ENCODE measurements around the gene UGT2A1. TPM values are rescaled to one million over a fixed set of nuclear protein-coding genes. Genes with fewer than 3 reads are reported as not detected.

Gene UGT2A1
- polyA plus RNA-seq, 1 donor from 2014 or later: not detected

- Histone ChIP-seq H3K36me3 (ENCODE audit: insufficient read depth, low read length) (no peaks in the 10 kb centered on the region), H3K9me2 (ENCODE audit: insufficient read depth, low read length) (no peaks in the 10 kb centered on the region), H3K9me3 (ENCODE audit: low read length) (no peaks in the 10 kb centered on the region), H3K79me2 (replicated peaks; ENCODE audit: insufficient read depth, low read length) (no peaks in the 10 kb centered on the region), H3K4me2 (ENCODE audit: low read length) (no peak overlapping the region), H3K27me3 (ENCODE audit: insufficient read depth, low read depth, low read length) (no peaks in the 10 kb centered on the region), H3K9ac (ENCODE audit: low read length) (no peak overlapping the region), H3K27ac (ENCODE audit: low read length) (no peak overlapping the region), H3F3A (ENCODE audit: insufficient read depth, low read length, poor library complexity, severe bottlenecking) (no peaks in the 10 kb centered on the region), H2AFZ (ENCODE audit: low read depth, low read length) (no peak overlapping the region), H4K20me1 (ENCODE audit: insufficient read depth) (no peaks in the 10 kb centered on the region), H3K4me3 (ENCODE audit: low read length) (no peak overlapping the region)
- TF ChIP-seq RAD21 (conservative IDR thresholded peaks at IDR 0.05): peak; percentile 96
- peak; percentile 85 for TF ChIP-seq CTCF (IDR thresholded peaks at IDR 0.05; ENCODE audit: poor library complexity, severe bottlenecking)
- TF ChIP-seq SMC3 (conservative IDR thresholded peaks at IDR 0.05; ENCODE audit: poor library complexity): peak; percentile 97
- no peak for TF ChIP-seq REST (IDR thresholded peaks at IDR 0.05; ENCODE audit: borderline replicate concordance)
- no peak for TF ChIP-seq EZH2 (IDR thresholded peaks at IDR 0.05; ENCODE audit: borderline replicate concordance, insufficient read depth, low read length, poor library complexity, severe bottlenecking)
- TF ChIP-seq TAF1 (IDR thresholded peaks at IDR 0.05; ENCODE audit: low read depth): no peak
- TF ChIP-seq POLR2AphosphoS5 (IDR thresholded peaks at IDR 0.05): no peak
- TF ChIP-seq EP300 (conservative IDR thresholded peaks at IDR 0.05; ENCODE audit: poor library complexity, severe bottlenecking): no peak
- TF ChIP-seq MXI1 (conservative IDR thresholded peaks at IDR 0.05; ENCODE audit: poor library complexity, severe bottlenecking): no peak
Observed at GRCh38 chr4:69617083-69617694, 35.9 kb downstream of the UGT2A1 start.

- no peaks in the 10 kb centered on the region for H3K9me3 ChIP-seq (ENCODE audit: low read length)
- no peak overlapping the region for H3K9ac ChIP-seq (ENCODE audit: low read length)
- H3K36me3 ChIP-seq (ENCODE audit: insufficient read depth, low read length): no peaks in the 10 kb centered on the region
- no peak for TF ChIP-seq MXI1 (conservative IDR thresholded peaks at IDR 0.05; ENCODE audit: poor library complexity, severe bottlenecking)
- no peak for TF ChIP-seq EZH2 (IDR thresholded peaks at IDR 0.05; ENCODE audit: borderline replicate concordance, insufficient read depth, low read length, poor library complexity, severe bottlenecking)
- TF ChIP-seq REST (IDR thresholded peaks at IDR 0.05; ENCODE audit: borderline replicate concordance): no peak
- TF ChIP-seq TAF1 (IDR thresholded peaks at IDR 0.05; ENCODE audit: low read depth): no peak
- no peak for TF ChIP-seq SMC3 (conservative IDR thresholded peaks at IDR 0.05; ENCODE audit: poor library complexity)
- no peak for TF ChIP-seq EP300 (conservative IDR thresholded peaks at IDR 0.05; ENCODE audit: poor library complexity, severe bottlenecking)
- no peak for TF ChIP-seq POLR2AphosphoS5 (IDR thresholded peaks at IDR 0.05)
- TF ChIP-seq CTCF (IDR thresholded peaks at IDR 0.05; ENCODE audit: poor library complexity, severe bottlenecking): no peak
- no peak for TF ChIP-seq RAD21 (conservative IDR thresholded peaks at IDR 0.05)
- H3K9me2 ChIP-seq (ENCODE audit: insufficient read depth, low read length): no peaks in the 10 kb centered on the region
- no peaks in the 10 kb centered on the region for H3K79me2 ChIP-seq (replicated peaks; ENCODE audit: insufficient read depth, low read length)
- H4K20me1 ChIP-seq (ENCODE audit: insufficient read depth): no peaks in the 10 kb centered on the region
- no peak overlapping the region for H2AFZ ChIP-seq (ENCODE audit: low read depth, low read length)
- no peak overlapping the region for H3K27ac ChIP-seq (ENCODE audit: low read length)
- H3K4me2 ChIP-seq (ENCODE audit: low read length): no peak overlapping the region
- no peaks in the 10 kb centered on the region for H3K27me3 ChIP-seq (ENCODE audit: insufficient read depth, low read depth, low read length)
- no peaks in the 10 kb centered on the region for H3F3A ChIP-seq (ENCODE audit: insufficient read depth, low read length, poor library complexity, severe bottlenecking)
- H3K4me3 ChIP-seq (ENCODE audit: low read length): no peak overlapping the region
Observed at GRCh38 chr4:69610484-69610883, 42.6 kb downstream of the UGT2A1 start.
